Retinal pigment epithelial cell (primary cell): ENCODE results near the gene RASA4.
"Not testable (repeated sequence)": the region's sequence is repeated elsewhere in the genome, so short reads cannot be mapped to it uniquely, and the experiment has no call there.

Experiments
- DNase-seq: peaks from one replicate; pipeline ENCODE4 v3.0.0-alpha.2; 2010; ENCODE audit warnings: low read depth
- H3K4me3 ChIP-seq: 2 replicates; pipeline ENCODE4 v1.5.1; 2011; ENCODE audit warnings: mild to moderate bottlenecking, low read length, control low read depth, moderate library complexity

RASA4 gene

GRCh38 chr7:102616507-102617125, at the start of gene RASA4:
Gene RASA4 (minus strand): TSS chr7:102616756. CDS start chr7:102616689, 67 bp downstream.
- not testable (repeated sequence) for DNase-seq
- H3K4me3 ChIP-seq: peak within 1 kb of the TSS; percentile 27

- DNase-seq, H3K4me3 ChIP-seq: not testable (repeated sequence)
Measured at GRCh38 chr7:102664765-102665164, 48.2 kb upstream of the RASA4 start.

- H3K4me3 ChIP-seq, DNase-seq: not testable (repeated sequence)
Measured at GRCh38 chr7:102649924-102650323, 33.4 kb upstream of the RASA4 start, which contains the start of gene SPDYE2B. Gene SPDYE2B (plus strand): TSS chr7:102650319. CDS start chr7:102652349, 2,030 bp downstream.

GRCh38 chr7:102647813-102648212, 31.3 kb upstream of the RASA4 start:
- not testable (repeated sequence) for DNase-seq, H3K4me3 ChIP-seq

GRCh38 chr7:102643404-102643803, 26.8 kb upstream of the RASA4 start:
- not testable (repeated sequence) for H3K4me3 ChIP-seq, DNase-seq

- not testable (repeated sequence) for H3K4me3 ChIP-seq
Measured at GRCh38 chr7:102642691-102643090, 26.1 kb upstream of the RASA4 start, which contains the start of gene UPK3BL1. Gene UPK3BL1 (minus strand): TSS chr7:102642791. CDS start chr7:102642741, 50 bp downstream.

GRCh38 chr7:102638848-102639247, 22.3 kb upstream of the RASA4 start:
- not testable (repeated sequence) for DNase-seq, H3K4me3 ChIP-seq

More at GRCh38 chr7:102642691-102643090, 26.1 kb upstream of the RASA4 start, which contains the start of gene UPK3BL1:
- not testable (repeated sequence) for DNase-seq

- not testable (repeated sequence) for DNase-seq, H3K4me3 ChIP-seq
Measured at GRCh38 chr7:102636956-102637355, 20.4 kb upstream of the RASA4 start.

- not testable (repeated sequence) for DNase-seq, H3K4me3 ChIP-seq
Measured at GRCh38 chr7:102635354-102635753, 18.8 kb upstream of the RASA4 start.

- H3K4me3 ChIP-seq, DNase-seq: not testable (repeated sequence)
Measured at GRCh38 chr7:102634299-102634698, 17.7 kb upstream of the RASA4 start.

GRCh38 chr7:102630622-102631021, 14.1 kb upstream of the RASA4 start:
- not testable (repeated sequence) for DNase-seq, H3K4me3 ChIP-seq

GRCh38 chr7:102627271-102627904, 10.8 kb upstream of the RASA4 start:
- DNase-seq, H3K4me3 ChIP-seq: not testable (repeated sequence)

GRCh38 chr7:102618122-102618521, 1.6 kb upstream of the RASA4 start:
- DNase-seq, H3K4me3 ChIP-seq: not testable (repeated sequence)

GRCh38 chr7:102615930-102616329, 626 bp downstream of the RASA4 start:
- not testable (repeated sequence) for DNase-seq, H3K4me3 ChIP-seq

GRCh38 chr7:102614873-102615272, 1.7 kb downstream of the RASA4 start:
- DNase-seq, H3K4me3 ChIP-seq: not testable (repeated sequence)

GRCh38 chr7:102614346-102614697, 2.2 kb downstream of the RASA4 start:
- DNase-seq, H3K4me3 ChIP-seq: not testable (repeated sequence)

GRCh38 chr7:102613575-102614345, 2.8 kb downstream of the RASA4 start:
- DNase-seq, H3K4me3 ChIP-seq: not testable (repeated sequence)

GRCh38 chr7:102611675-102612325, 4.8 kb downstream of the RASA4 start:
- DNase-seq, H3K4me3 ChIP-seq: not testable (repeated sequence)

- H3K4me3 ChIP-seq, DNase-seq: not testable (repeated sequence)
Measured at GRCh38 chr7:102611013-102611674, 5.4 kb downstream of the RASA4 start.
